HG03025 (cell line): ENCODE results near the gene KCNF1.

Experiments used
- ATAC-seq: cut with Tn5 transposase; IDR thresholded peaks from one replicate; pipeline ENCODE4 v1.9.1; 2021; ENCODE audit warnings: mild to moderate bottlenecking, moderate library complexity; ENCODE audit not compliant: unreplicated experiment, low FRiP score

Gene KCNF1

GRCh38 chr2:10879624-10880585, 31.8 kb upstream of the KCNF1 start:
- no peak for ATAC-seq

DNA sequence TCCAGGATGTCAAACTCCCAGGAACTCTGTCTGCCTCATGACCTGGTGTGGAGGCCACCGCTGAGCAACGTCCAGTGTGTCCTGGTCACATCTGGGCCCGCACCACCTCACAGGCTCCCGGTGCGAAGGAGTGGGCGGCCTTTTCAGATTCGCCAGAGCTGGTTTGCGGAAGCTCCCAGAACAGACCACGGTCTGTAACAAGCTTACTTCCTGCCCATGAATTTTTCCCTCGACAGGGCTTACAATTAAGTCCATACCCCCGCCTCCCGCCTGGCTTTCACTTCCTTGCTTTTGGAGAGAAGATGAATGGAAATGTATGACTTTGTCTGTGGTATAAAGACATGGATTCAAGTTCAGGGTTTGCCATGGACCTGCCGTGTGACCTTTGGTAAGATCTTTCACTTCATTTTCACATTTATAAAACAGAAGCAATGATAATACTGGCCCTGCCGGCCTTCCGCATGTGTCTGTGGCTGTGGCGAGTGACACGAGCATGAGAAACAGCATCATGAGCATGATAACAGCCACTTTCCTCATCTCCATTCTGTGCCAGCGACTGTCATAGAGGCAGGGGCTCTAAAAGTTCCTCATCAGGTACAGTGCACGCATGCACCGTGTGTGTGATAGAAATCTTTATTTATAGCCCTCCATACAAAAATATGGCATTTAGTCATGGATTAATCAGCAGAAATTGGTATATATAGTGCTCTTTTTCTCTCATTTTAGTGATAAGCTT, 31.0 kb upstream of the KCNF1 start:
- no peak for ATAC-seq

GRCh38 chr2:10882568-10882967, 29.2 kb upstream of the KCNF1 start:
- no peak for ATAC-seq

GRCh38 chr2:10883066-10883465, 28.7 kb upstream of the KCNF1 start:
- no peak for ATAC-seq

DNA sequence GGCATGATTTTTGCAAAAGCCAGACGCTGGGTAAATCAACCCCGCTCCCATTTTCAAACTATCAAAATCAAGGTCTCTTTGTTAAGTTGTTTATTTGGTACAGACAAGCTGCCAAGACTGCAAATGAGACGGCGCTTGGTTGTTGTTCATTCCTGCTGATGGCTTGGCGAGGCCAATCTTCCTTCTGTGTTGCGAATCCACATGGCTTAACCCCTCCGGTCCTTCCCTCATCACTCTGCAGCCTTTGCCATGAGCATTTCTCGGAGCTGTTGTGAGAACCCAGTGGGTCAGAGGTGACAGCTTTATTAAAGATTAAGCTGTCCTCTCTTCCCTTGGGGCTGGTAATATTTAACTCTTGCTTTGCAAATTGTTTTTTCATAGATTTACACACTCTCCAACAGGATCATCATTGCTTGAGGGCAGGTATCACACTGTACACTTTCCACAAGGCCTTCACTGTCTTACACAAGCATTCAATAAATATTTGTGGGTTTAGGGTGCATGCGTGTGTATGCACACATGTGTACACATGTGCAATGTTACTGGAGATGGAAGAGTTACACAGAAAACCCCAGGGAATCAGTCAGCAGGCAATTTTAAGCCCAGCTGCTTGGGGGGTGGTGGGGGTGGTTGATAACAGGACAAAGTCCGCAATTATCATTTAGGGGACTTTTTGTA, 27.8 kb upstream of the KCNF1 start:
- no peak for ATAC-seq

- no peak for ATAC-seq
Observed at GRCh38 chr2:10884574-10884975, 27.2 kb upstream of the KCNF1 start.

- ATAC-seq, result no peak
Observed at GRCh38 chr2:10885094-10885860, 26.5 kb upstream of the KCNF1 start.

DNA sequence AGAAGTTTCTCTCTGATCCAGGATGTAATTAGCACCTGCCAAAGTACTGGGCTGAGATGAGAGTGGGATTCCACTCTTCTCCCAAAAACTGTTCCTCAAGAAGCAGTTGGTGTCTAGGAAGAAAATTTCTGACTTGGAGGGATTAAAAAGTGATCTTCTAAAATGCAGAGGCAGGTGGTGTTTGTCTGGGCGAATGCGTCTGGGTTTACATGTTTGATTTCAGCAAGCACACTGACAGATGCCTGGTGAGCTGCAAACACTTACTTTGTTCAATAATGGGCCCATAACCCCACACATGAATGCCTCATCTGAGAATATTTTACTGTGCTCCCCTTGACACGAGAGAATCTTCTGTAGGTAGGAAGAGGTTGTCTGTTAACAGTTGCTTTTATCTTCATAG, 24.3 kb upstream of the KCNF1 start:
- no peak for ATAC-seq

GRCh38 chr2:10889651-10890215, 22.0 kb upstream of the KCNF1 start:
- no peak for ATAC-seq

DNA sequence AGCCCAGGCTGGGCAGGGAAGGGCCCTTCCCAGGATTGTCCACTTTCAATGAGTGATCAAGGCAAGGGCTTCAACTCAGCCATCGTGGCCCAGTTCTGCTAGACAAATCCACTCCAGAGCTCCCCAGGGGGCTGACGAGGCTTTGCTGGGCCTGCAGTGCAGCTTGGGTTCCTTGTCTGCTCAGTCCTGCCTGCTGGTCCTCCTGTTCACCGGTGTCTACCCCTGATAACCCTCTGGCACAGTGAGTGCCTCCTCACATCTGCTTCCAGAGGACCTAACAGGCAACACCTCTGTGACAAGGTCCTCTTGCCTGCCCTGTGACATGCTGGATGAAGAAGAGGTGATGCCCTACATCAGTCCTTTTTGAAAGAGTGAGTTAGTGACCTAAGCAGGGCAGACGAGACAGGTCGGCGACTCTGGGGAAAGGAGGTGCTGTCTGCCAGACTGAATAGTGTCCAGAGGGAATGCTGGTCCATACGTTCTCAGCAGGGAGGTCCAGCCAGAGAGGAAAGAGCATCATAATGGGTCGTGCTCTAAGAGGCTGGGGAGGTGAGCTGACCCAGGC, 20.9 kb upstream of the KCNF1 start:
- no peak for ATAC-seq

GRCh38 chr2:10891390-10891789, 20.3 kb upstream of the KCNF1 start:
- no peak for ATAC-seq

DNA sequence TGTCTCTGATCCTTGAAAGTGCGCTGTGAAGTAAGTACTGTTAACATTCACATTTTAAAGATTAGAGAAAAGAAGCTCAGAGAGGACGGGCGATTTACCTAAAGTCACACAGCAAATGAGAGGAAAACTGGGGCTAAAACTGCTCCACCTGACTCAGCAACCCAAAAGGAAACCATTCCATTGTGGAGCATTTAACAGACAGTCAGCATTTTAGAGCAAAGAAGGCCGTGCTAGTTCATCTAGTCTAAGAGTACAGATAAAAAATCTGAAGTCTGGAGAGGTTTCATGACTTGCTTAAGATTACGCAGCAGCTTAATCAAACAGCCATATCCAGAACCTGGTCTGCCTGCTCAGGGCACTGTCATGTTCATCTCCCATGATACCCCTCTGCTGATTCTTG, 19.9 kb upstream of the KCNF1 start:
- no peak for ATAC-seq

- no peak for ATAC-seq
Observed at GRCh38 chr2:10892316-10892715, 19.4 kb upstream of the KCNF1 start.

- no peak for ATAC-seq
Observed at GRCh38 chr2:10892796-10893350, 18.9 kb upstream of the KCNF1 start.

- ATAC-seq, result no peak
Observed at GRCh38 chr2:10894264-10894935, 17.3 kb upstream of the KCNF1 start.

DNA sequence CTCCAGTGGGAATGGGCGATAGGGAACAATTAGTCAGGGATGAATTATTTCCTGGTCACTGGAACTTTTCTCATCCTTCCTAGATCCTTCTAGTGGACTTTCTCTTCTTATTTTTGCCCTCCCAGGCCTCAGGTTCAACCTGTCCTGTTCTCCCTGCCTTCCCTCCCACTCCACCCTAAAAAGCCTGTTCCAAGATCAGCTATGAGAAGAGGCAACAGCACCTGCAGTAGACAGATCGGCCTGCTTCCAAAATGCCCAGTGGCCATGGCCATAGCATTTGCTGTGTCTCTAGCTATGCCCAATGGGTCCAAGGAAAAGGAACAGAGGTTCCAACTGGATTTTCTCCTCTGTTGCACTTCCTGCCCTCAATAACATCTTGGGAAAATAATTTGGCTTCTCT, 16.5 kb upstream of the KCNF1 start:
- ATAC-seq, result no peak

DNA sequence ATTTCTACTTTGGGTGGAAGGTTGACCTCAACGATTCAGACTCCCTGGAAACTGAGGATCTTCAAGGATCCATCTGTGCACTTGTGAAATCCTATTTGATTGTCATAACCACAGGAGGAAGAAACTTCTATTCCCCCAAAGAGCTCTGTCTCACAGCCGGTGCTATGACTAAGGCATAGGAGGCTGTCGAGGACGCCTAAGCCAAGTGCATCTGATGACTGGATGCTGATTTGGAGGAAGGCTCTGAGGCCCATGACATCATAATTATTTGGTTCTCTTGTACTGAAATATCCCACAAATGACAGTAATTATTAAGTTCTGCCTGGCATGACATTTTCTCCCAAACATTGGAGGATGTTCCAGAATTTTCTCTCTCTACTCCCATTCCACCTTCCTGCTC, 13.8 kb upstream of the KCNF1 start:
- ATAC-seq, result no peak

GRCh38 chr2:10900216-10901109, 11.3 kb upstream of the KCNF1 start:
- ATAC-seq, result no peak
